T-helper 17 cell (primary cell): ENCODE data around the gene DPH5. TPM values are rescaled to one million over a fixed set of nuclear protein-coding genes. Genes with fewer than 3 reads are reported as not detected.

Experiments used
- ATAC-seq: fragments of 150-1000 bp; cut with Tn5 transposase; 2 replicates; pipeline ENCODE4 v1.10.0; 2021; ENCODE audit warnings: mild to moderate bottlenecking, moderate library complexity
- DNase-seq, 3 donors: peaks; one replicate each; pipeline versions ENCODE4 v3.0.0 to v3.0.0-alpha.2; 2020 to 2021
- H3K9me3 ChIP-seq: one replicate; pipeline ENCODE4 v1.7.0; 2013; ENCODE audit warnings: low read length, mild to moderate bottlenecking; ENCODE audit not compliant: control insufficient read depth, poor library complexity, severe bottlenecking
- H3K27ac Mint-ChIP-seq: one replicate; pipeline ENCODE4 v1.8.0; 2022; ENCODE audit warnings: mild to moderate bottlenecking, moderate library complexity, mixed read lengths
- H3K27me3 Mint-ChIP-seq: one replicate; pipeline ENCODE4 v1.8.0; 2022; ENCODE audit warnings: mixed read lengths
- H3K36me3 Mint-ChIP-seq: one replicate; pipeline ENCODE4 v1.8.0; 2022; ENCODE audit warnings: low read depth, mixed read lengths
- H3K4me1 Mint-ChIP-seq: one replicate; pipeline ENCODE4 v1.8.0; 2022; ENCODE audit warnings: mild to moderate bottlenecking, mixed read lengths
- H3K4me3 Mint-ChIP-seq: one replicate; pipeline ENCODE4 v1.8.0; 2022; ENCODE audit warnings: mild to moderate bottlenecking, moderate library complexity, mixed read lengths
- total RNA-seq, 4 donors: library from RNA in 2 of 4; stranded (reverse) in 2 of 4; gene quantifications; one replicate each; pipeline ENCODE4 v1.2.3 and lab custom pipeline; 2022 to 2026

The DPH5 gene
- total RNA-seq, 2 donors from 2014 or later, result 28.8 to 29.5 TPM

GRCh38 chr1:101026430-101026788 lies 825 bp upstream of the DPH5 start:
- H3K4me3 Mint-ChIP-seq, result peak overlapping the region; percentile 90
- H3K4me1 Mint-ChIP-seq, result peaks cover 43% of the 10 kb centered on the region
- no peak for DNase-seq
- H3K27me3 Mint-ChIP-seq, result no peaks in the 10 kb centered on the region
- H3K36me3 Mint-ChIP-seq, result peaks cover 9% of the 10 kb centered on the region
- H3K27ac Mint-ChIP-seq, result peak overlapping the region; percentile 97
- no peak for ATAC-seq
- no peaks in the 10 kb centered on the region for H3K9me3 ChIP-seq

GRCh38 chr1:101025283-101025656 lies 314 bp downstream of the DPH5 start:
- Mint-ChIP-seq H3K4me1 (peaks cover 41% of the 10 kb centered on the region), H3K4me3 (peak overlapping the region; percentile 90), H3K36me3 (peaks cover 9% of the 10 kb centered on the region), H3K27ac (peak overlapping the region; percentile 97), H3K27me3 (no peaks in the 10 kb centered on the region)
- no peaks in the 10 kb centered on the region for H3K9me3 ChIP-seq
- ATAC-seq (peak; percentile 49), DNase-seq (no peak)

GRCh38 chr1:101022294-101022693 lies 3.3 kb downstream of the DPH5 start:
- no peaks in the 10 kb centered on the region for H3K9me3 ChIP-seq
- H3K36me3 Mint-ChIP-seq, result peaks cover 8% of the 10 kb centered on the region
- peaks cover 31% of the 10 kb centered on the region for H3K4me1 Mint-ChIP-seq
- no peaks in the 10 kb centered on the region for H3K27me3 Mint-ChIP-seq
- H3K4me3 Mint-ChIP-seq, result no peak overlapping the region
- DNase-seq, result no peak
- no peak for ATAC-seq
- H3K27ac Mint-ChIP-seq, result peak overlapping the region; percentile 19

- no peak for DNase-seq
- Mint-ChIP-seq H3K27me3 (no peaks in the 10 kb centered on the region), H3K4me1 (peaks cover 12% of the 10 kb centered on the region), H3K27ac (no peak overlapping the region), H3K4me3 (no peak overlapping the region), H3K36me3 (peaks cover 8% of the 10 kb centered on the region)
- no peaks in the 10 kb centered on the region for H3K9me3 ChIP-seq
- no peak for ATAC-seq
Measured at GRCh38 chr1:101017448-101017847, 8.1 kb downstream of the DPH5 start.

GRCh38 chr1:101013776-101014175 lies 11.8 kb downstream of the DPH5 start:
- Mint-ChIP-seq H3K27me3 (no peaks in the 10 kb centered on the region), H3K4me1 (peaks cover 2% of the 10 kb centered on the region), H3K36me3 (peaks cover 7% of the 10 kb centered on the region), H3K27ac (no peak overlapping the region), H3K4me3 (no peak overlapping the region)
- DNase-seq, result no peak
- ATAC-seq, result no peak
- H3K9me3 ChIP-seq, result no peaks in the 10 kb centered on the region

GRCh38 chr1:101008229-101008834 lies 17.3 kb downstream of the DPH5 start:
- no peaks in the 10 kb centered on the region for H3K9me3 ChIP-seq
- H3K36me3 Mint-ChIP-seq, result peaks cover 9% of the 10 kb centered on the region
- H3K4me1 Mint-ChIP-seq, result peaks cover 27% of the 10 kb centered on the region
- ATAC-seq (no peak), DNase-seq (no peak)
- H3K27me3 Mint-ChIP-seq, result no peaks in the 10 kb centered on the region
- H3K4me3 Mint-ChIP-seq, result no peak overlapping the region
- peak overlapping the region; percentile 10 for H3K27ac Mint-ChIP-seq

- no peaks in the 10 kb centered on the region for H3K27me3 Mint-ChIP-seq
- DNase-seq, result no peak
- H3K4me3 Mint-ChIP-seq, result no peak overlapping the region
- peak overlapping the region; percentile 88 for H3K27ac Mint-ChIP-seq
- no peak for ATAC-seq
- H3K4me1 Mint-ChIP-seq, result peaks cover 39% of the 10 kb centered on the region
- H3K9me3 ChIP-seq, result no peaks in the 10 kb centered on the region
- peaks cover 5% of the 10 kb centered on the region for H3K36me3 Mint-ChIP-seq
Measured at GRCh38 chr1:101006553-101006952, 19.0 kb downstream of the DPH5 start.

GRCh38 chr1:101005871-101006270 lies 19.7 kb downstream of the DPH5 start:
- DNase-seq (no peak), ATAC-seq (peak; percentile 71)
- peaks cover 5% of the 10 kb centered on the region for H3K36me3 Mint-ChIP-seq
- H3K27ac Mint-ChIP-seq, result peak overlapping the region; percentile 88
- no peaks in the 10 kb centered on the region for H3K9me3 ChIP-seq
- H3K4me1 Mint-ChIP-seq, result peaks cover 39% of the 10 kb centered on the region
- H3K27me3 Mint-ChIP-seq, result no peaks in the 10 kb centered on the region
- no peak overlapping the region for H3K4me3 Mint-ChIP-seq

- peaks cover 5% of the 10 kb centered on the region for H3K36me3 Mint-ChIP-seq
- peak overlapping the region; percentile 88 for H3K27ac Mint-ChIP-seq
- ATAC-seq (peak; percentile 72), DNase-seq (no peak)
- peak overlapping the region; percentile 49 for H3K4me3 Mint-ChIP-seq
- no peaks in the 10 kb centered on the region for H3K27me3 Mint-ChIP-seq
- H3K4me1 Mint-ChIP-seq, result peaks cover 39% of the 10 kb centered on the region
- H3K9me3 ChIP-seq, result no peaks in the 10 kb centered on the region
Measured at GRCh38 chr1:101005183-101005582, 20.4 kb downstream of the DPH5 start.

- DNase-seq (no peak), ATAC-seq (no peak)
- Mint-ChIP-seq H3K27me3 (no peaks in the 10 kb centered on the region), H3K4me3 (no peak overlapping the region), H3K27ac (peak overlapping the region; percentile 88), H3K4me1 (peaks cover 39% of the 10 kb centered on the region), H3K36me3 (peaks cover 6% of the 10 kb centered on the region)
- H3K9me3 ChIP-seq, result no peaks in the 10 kb centered on the region
Measured at GRCh38 chr1:101004670-101005069, 20.9 kb downstream of the DPH5 start.

GRCh38 chr1:101004061-101004460 lies 21.5 kb downstream of the DPH5 start:
- no peak for DNase-seq
- H3K4me3 Mint-ChIP-seq, result no peak overlapping the region
- no peaks in the 10 kb centered on the region for H3K27me3 Mint-ChIP-seq
- peaks cover 6% of the 10 kb centered on the region for H3K36me3 Mint-ChIP-seq
- H3K4me1 Mint-ChIP-seq, result peaks cover 39% of the 10 kb centered on the region
- no peaks in the 10 kb centered on the region for H3K9me3 ChIP-seq
- ATAC-seq, result no peak
- H3K27ac Mint-ChIP-seq, result peak overlapping the region; percentile 88

- H3K4me3 Mint-ChIP-seq, result no peak overlapping the region
- H3K27ac Mint-ChIP-seq, result peak overlapping the region; percentile 73
- no peaks in the 10 kb centered on the region for H3K9me3 ChIP-seq
- H3K36me3 Mint-ChIP-seq, result peaks cover 5% of the 10 kb centered on the region
- no peaks in the 10 kb centered on the region for H3K27me3 Mint-ChIP-seq
- ATAC-seq (no peak), DNase-seq (no peak)
- peaks cover 34% of the 10 kb centered on the region for H3K4me1 Mint-ChIP-seq
Measured at GRCh38 chr1:101003012-101003650, 22.5 kb downstream of the DPH5 start.

- H3K4me1 Mint-ChIP-seq, result peaks cover 37% of the 10 kb centered on the region
- H3K9me3 ChIP-seq, result no peaks in the 10 kb centered on the region
- DNase-seq (no peak), ATAC-seq (peak; percentile 24)
- H3K4me3 Mint-ChIP-seq, result peak overlapping the region; percentile 58
- H3K36me3 Mint-ChIP-seq, result peaks cover 8% of the 10 kb centered on the region
- H3K27ac Mint-ChIP-seq, result peak overlapping the region; percentile 73
- H3K27me3 Mint-ChIP-seq, result no peaks in the 10 kb centered on the region
Measured at GRCh38 chr1:101002551-101002950, 23.0 kb downstream of the DPH5 start.
